ENCODE results near the gene ATG10.

DNA sequence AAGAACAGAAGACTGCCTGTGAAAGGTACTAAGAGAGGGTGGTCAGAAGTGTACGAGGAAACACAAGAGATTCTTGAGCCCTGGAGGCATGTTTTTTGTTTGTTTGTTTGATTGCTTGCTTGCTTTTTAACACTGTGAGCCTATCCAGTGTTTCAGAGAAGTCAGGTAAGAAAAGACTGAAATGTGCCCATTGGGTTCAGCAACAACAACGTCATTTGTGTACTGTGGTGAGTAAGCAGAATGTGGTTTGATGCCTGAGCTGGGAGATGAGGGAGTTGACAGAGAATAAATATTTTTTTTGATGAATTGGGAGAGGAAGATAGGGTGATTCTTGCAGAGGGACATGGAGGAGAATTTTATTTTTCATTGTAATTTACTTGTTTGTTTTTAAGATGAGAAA, 233.2 kb downstream of the ATG10 start:
- TF ChIP-seq, protein P1, sequence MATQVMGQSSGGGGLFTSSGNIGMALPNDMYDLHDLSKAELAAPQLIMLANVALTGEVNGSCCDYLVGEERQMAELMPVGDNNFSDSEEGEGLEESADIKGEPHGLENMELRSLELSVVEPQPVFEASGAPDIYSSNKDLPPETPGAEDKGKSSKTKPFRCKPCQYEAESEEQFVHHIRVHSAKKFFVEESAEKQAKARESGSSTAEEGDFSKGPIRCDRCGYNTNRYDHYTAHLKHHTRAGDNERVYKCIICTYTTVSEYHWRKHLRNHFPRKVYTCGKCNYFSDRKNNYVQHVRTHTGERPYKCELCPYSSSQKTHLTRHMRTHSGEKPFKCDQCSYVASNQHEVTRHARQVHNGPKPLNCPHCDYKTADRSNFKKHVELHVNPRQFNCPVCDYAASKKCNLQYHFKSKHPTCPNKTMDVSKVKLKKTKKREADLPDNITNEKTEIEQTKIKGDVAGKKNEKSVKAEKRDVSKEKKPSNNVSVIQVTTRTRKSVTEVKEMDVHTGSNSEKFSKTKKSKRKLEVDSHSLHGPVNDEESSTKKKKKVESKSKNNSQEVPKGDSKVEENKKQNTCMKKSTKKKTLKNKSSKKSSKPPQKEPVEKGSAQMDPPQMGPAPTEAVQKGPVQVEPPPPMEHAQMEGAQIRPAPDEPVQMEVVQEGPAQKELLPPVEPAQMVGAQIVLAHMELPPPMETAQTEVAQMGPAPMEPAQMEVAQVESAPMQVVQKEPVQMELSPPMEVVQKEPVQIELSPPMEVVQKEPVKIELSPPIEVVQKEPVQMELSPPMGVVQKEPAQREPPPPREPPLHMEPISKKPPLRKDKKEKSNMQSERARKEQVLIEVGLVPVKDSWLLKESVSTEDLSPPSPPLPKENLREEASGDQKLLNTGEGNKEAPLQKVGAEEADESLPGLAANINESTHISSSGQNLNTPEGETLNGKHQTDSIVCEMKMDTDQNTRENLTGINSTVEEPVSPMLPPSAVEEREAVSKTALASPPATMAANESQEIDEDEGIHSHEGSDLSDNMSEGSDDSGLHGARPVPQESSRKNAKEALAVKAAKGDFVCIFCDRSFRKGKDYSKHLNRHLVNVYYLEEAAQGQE (IDR thresholded peaks at IDR 0.05; ENCODE audit: low read depth): no peak
- TF ChIP-seq FOXM1 (IDR thresholded peaks at IDR 0.05; ENCODE audit: borderline replicate concordance, low read depth) (no peak), EGR1 (IDR thresholded peaks at IDR 0.05) (no peak), TCF12 (IDR thresholded peaks at IDR 0.05; ENCODE audit: low read depth) (no peak), TEAD4 (IDR thresholded peaks at IDR 0.05) (no peak), YY1 (IDR thresholded peaks at IDR 0.05; ENCODE audit: low read depth) (no peak), RAD21 (IDR thresholded peaks at IDR 0.05; ENCODE audit: low read depth) (no peak)
- TF ChIP-seq, protein P2, sequence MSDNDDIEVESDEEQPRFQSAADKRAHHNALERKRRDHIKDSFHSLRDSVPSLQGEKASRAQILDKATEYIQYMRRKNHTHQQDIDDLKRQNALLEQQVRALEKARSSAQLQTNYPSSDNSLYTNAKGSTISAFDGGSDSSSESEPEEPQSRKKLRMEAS (IDR thresholded peaks at IDR 0.05): no peak
